K562 (cell line): Measurements from ENCODE around the gene COL25A1. TPM values are rescaled to one million over a fixed set of nuclear protein-coding genes. Genes with fewer than 3 reads are reported as not detected.
A peak's percentile ranks its signal among the peaks of the same experiment; 100 is the strongest.

Experiments
- ATAC-seq: fragments of 200-7000 bp; cut with Tn5 transposase; 3 replicates; pipeline ENCODE4 v1.9.1; 2020; ENCODE audit warnings: moderate library complexity
- BruUV-seq: library from RNA; stranded (reverse); fragments of 400-500 nt; replicated peaks from 2 replicates; lab custom pipeline; 2021; lab: Mats Ljungman, UMichigan
- CTCF ChIA-PET: fragments of 300-600 bp; formaldehyde crosslinking; extraction: SDS; loops from one replicate; lab custom pipeline; 2021; ENCODE audit warnings: low intra/inter-chr PET ratio; lab: Yijun Ruan, JAX
- POLR2A ChIA-PET: fragments of 300-600, 350-650 bp; sonication (Branson Sonifier 250); formaldehyde crosslinking; extraction: SDS; loops from one replicate; lab custom pipeline; 2021; ENCODE audit warnings: antibody characterized with exemption, inconsistent platforms; lab: Yijun Ruan, JAX
- DNase-seq, 4 experiments: peaks; one replicate each; pipeline versions ENCODE4 v3.0.0 to v3.0.0-alpha.2; 2011 to 2018; ENCODE audit warnings: low spot score in 3 of 4, mixed read lengths in 3 of 4; ENCODE audit errors: extremely low read depth in 1 of 4
- FAIRE-seq: peaks from 2 replicates; lab custom pipeline; 2011; peaks lifted over from hg19 to GRCh38; lab: Jason Lieb, UNC
- H2AFZ ChIP-seq: 2 replicates; pipeline ENCODE4 v1.6.0; 2011; ENCODE audit warnings: low read depth, low read length, control low read depth, inconsistent platforms
- H3K27ac ChIP-seq: fragments of 200-600 bp; 3 replicates; pipeline ENCODE4 v1.8.0; 2011; ENCODE audit warnings: low read depth, mild to moderate bottlenecking, control low read depth, inconsistent platforms, low read length, moderate library complexity, mixed read lengths; ENCODE audit errors: extremely low read depth
- H3K27me3 ChIP-seq, 2 experiments: fragments of 300-600 bp in 1 of 2; 2 replicates in 1 of 2; 3 replicates in 1 of 2; pipeline versions ENCODE4 v1.6.0 to v1.8.0; 2011; ENCODE audit warnings: inconsistent platforms in 2 of 2, low read length in 2 of 2, mild to moderate bottlenecking in 1 of 2, mixed read lengths in 1 of 2, moderate library complexity in 1 of 2; ENCODE audit not compliant: control insufficient read depth in 2 of 2, insufficient read depth in 2 of 2
- H3K36me3 ChIP-seq: fragments of 300-600 bp; 3 replicates; pipeline ENCODE4 v1.8.0; 2011; ENCODE audit warnings: mild to moderate bottlenecking, low read length, inconsistent platforms; ENCODE audit not compliant: control insufficient read depth, insufficient read depth
- H3K4me1 ChIP-seq, 2 experiments: fragments of 200-600 bp in 1 of 2; replicated peaks in 1 of 2; 2 replicates in 1 of 2; 3 replicates in 1 of 2; pipeline versions ENCODE4 v1.5.1 to v1.8.0; 2011; ENCODE audit warnings: inconsistent platforms in 2 of 2, low read length in 2 of 2, mild to moderate bottlenecking in 1 of 2, mixed read lengths in 1 of 2, moderate library complexity in 1 of 2; ENCODE audit not compliant: control insufficient read depth in 2 of 2, insufficient read depth in 2 of 2
- H3K4me2 ChIP-seq: 2 replicates; pipeline ENCODE4 v1.6.1; 2011; ENCODE audit warnings: low read length, control low read depth, inconsistent platforms, mixed read lengths; ENCODE audit not compliant: insufficient read depth
- H3K4me3 ChIP-seq: fragments of 200-600 bp; sonication (generic), shearing (Covaris generic); 2 replicates; pipeline ENCODE4 v1.5.1; 2016; ENCODE audit warnings: control low read depth, inconsistent platforms
- H3K79me2 ChIP-seq: fragments of 200-600 bp; 3 replicates; pipeline ENCODE4 v1.8.0; 2011; ENCODE audit warnings: low read length, inconsistent platforms; ENCODE audit not compliant: control insufficient read depth, insufficient read depth
- H3K9ac ChIP-seq, 2 experiments: 2 replicates each; pipeline versions ENCODE4 v1.6.0 to v1.6.1; 2011; ENCODE audit warnings: low read depth in 2 of 2, low read length in 2 of 2, control low read depth in 1 of 2, inconsistent platforms in 1 of 2, mild to moderate bottlenecking in 1 of 2, mixed read lengths in 1 of 2; ENCODE audit not compliant: insufficient read depth in 1 of 2
- H3K9me1 ChIP-seq: one replicate; pipeline ENCODE4 v1.6.0; 2011; ENCODE audit warnings: inconsistent platforms, mild to moderate bottlenecking, low read length, moderate library complexity; ENCODE audit not compliant: control insufficient read depth, insufficient read depth
- H3K9me3 ChIP-seq: replicated peaks from 2 replicates; pipeline ENCODE4 v1.5.1; 2011; ENCODE audit warnings: low read depth, low read length, inconsistent platforms; ENCODE audit not compliant: control insufficient read depth, insufficient read depth
- H4K20me1 ChIP-seq: replicated peaks from 2 replicates; pipeline ENCODE4 v1.6.1; 2011; ENCODE audit warnings: low read length, inconsistent platforms, mixed read lengths; ENCODE audit not compliant: control insufficient read depth, insufficient read depth
- C11orf30 ChIP-seq: fragments of 450-650 bp; IDR thresholded peaks from 2 replicates; pipeline ENCODE4 v1.6.1; 2016; ENCODE audit warnings: low read depth, mild to moderate bottlenecking
- CHD7 ChIP-seq: fragments of 200-600 bp; sonication (generic); IDR thresholded peaks from one replicate; pipeline ENCODE4 v1.6.1; 2012; ENCODE audit warnings: mild to moderate bottlenecking, low read depth, low read length, inconsistent platforms
- HCFC1 ChIP-seq: IDR thresholded peaks from 2 replicates; pipeline ENCODE4 v1.6.1; 2012; ENCODE audit warnings: low read depth, low read length, improper control_type of control experiment
- MAFF ChIP-seq: IDR thresholded peaks from 2 replicates; pipeline ENCODE4 v1.6.1; 2012; ENCODE audit warnings: low read length, improper control_type of control experiment
- MAFG ChIP-seq: fragments of 450-650 bp; conservative IDR thresholded peaks from 2 replicates; pipeline ENCODE4 v1.6.1; 2016; ENCODE audit warnings: missing genetic modification characterization, missing compliant biosample characterization
- PRPF4 ChIP-seq: fragments of 200-400 bp; formaldehyde crosslinking; IDR thresholded peaks from one replicate; pipeline ENCODE4 v1.6.1; 2017; ENCODE audit warnings: low read length, low read depth, mild to moderate bottlenecking; ENCODE audit not compliant: insufficient read depth, poor library complexity, severe bottlenecking
- TEAD2 ChIP-seq: fragments of 450-650 bp; IDR thresholded peaks from 2 replicates; pipeline ENCODE4 v1.6.1; 2016; ENCODE audit warnings: missing genetic modification characterization, control low read depth, missing compliant biosample characterization
- ZNF316 ChIP-seq: fragments of 450-650 bp; IDR thresholded peaks from 2 replicates; pipeline ENCODE4 v1.6.1; 2016
- WGBS: fragments of 100-300 bp; shearing (Covaris generic); methylation state at CpG from one replicate; pipeline ENCODE4 v1.1.6; 2016; ENCODE audit warnings: low coverage, mixed read lengths; ENCODE audit not compliant: insufficient coverage; ENCODE audit errors: missing lambda C conversion rate; 5-methylcytosine and 5-hydroxymethylcytosine counted together
- in situ Hi-C: fragments of 300-500 bp; cut with MboI; formaldehyde crosslinking; loops from 4 replicates; pipeline ENCODE4 v1.15.0; 2018; ENCODE audit warnings: inconsistent platforms, mixed read lengths
- intact Hi-C: fragments of 100-400 bp; cut with micrococcal nuclease; formaldehyde crosslinking; loops from 2 replicates; pipeline ENCODE4 v1.14.2; 2022
- polyA plus RNA-seq, 8 experiments: library from polyadenylated mRNA; depleted of rRNA in 4 of 8; stranded (reverse) in 5 of 8; unstranded in 3 of 8; fragments of >200 nt; fragmentation: Nextera tagmentation in 2 of 8; fragmentation: Illumina TruSeq in 1 of 8; extraction: Ambion mirVana in 2 of 8; extraction: Trizol in 1 of 8; gene quantifications; 2 replicates each; pipeline versions ENCODE4 v1.2.1 to v1.2.3, GENCODE V29; 2011 to 2014; ENCODE audit warnings: inconsistent platforms in 1 of 8, missing spikeins in 1 of 8
- total RNA-seq, 7 experiments: library from RNA; depleted of rRNA in 6 of 7; stranded (reverse); fragments of >200 nt in 6 of 7; fragmentation: Illumina TruSeq in 2 of 7; extraction: Trizol in 2 of 7; gene quantifications; 2 replicates each; pipeline versions ENCODE4 v1.2.1 to v1.2.3, GENCODE V29; 2011 to 2021; ENCODE audit warnings: low replicate concordance in 1 of 7

Gene COL25A1
- total and polyA plus RNA-seq, 9 of the 15 experiments (the other 6 are each of a cell fraction or from before 2014, with no cell fraction given) = 0.03 to 0.62 (median 0.27) TPM

DNA sequence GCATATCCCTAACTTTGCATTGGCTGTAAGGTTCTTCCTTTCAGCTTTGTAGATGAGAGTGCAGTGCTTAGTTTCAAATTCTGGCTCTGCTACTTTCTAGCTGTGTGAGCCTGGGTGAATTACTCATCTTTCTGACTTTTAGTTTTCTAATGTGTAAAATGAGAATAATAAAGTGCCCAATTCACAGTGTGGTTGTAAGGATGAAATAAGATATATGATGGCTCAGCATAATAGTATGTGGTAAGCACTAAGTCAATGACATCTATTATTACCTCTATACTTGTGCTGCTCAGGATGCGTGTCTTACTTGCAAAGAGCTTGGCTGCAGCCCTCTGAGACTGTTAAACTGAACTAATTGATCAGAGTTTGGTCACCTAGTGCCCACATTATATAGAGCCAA is 509.0 kb downstream of the COL25A1 start:
- no TSS peak for BruUV-seq
- no peak for ATAC-seq
- peaks cover 13 to 16% of the 10 kb centered on the region in 2 experiments; a peak in 4 of 5 replicates for H3K27me3 ChIP-seq
- H3K27ac ChIP-seq = no peak overlapping the region
- WGBS = 0% methylated on average over 1 of the region's 1 CpG
- no peaks in the 10 kb centered on the region for H4K20me1 ChIP-seq
- no peak overlapping the region for H2AFZ ChIP-seq
- FAIRE-seq = no peak
- H3K9me1 ChIP-seq = no peaks in the 10 kb centered on the region
- H3K36me3 ChIP-seq = no peaks in the 10 kb centered on the region
- no peak for DNase-seq
- no peak overlapping the region for H3K4me2 ChIP-seq
- CTCF ChIA-PET = no interaction called here
- no peak overlapping the region for H3K4me3 ChIP-seq
- TF ChIP-seq HCFC1 (no peak), C11orf30 (peak; percentile 66), PRPF4 (no peak), CHD7 (no peak), MAFG (tag) (peak; percentile 58; the same call in 1 of the 2 replicates), TEAD2 (tag) (no peak), MAFF (0 out of 2 replicates have a peak, but pooled peaks have one; percentile 58), ZNF316 (peak; percentile 71)
- TF ChIP-seq, all 486 proteins: peak for 4
- intact Hi-C loops = no loop called here
- H3K4me1 ChIP-seq = no peaks in the 10 kb centered on the region; a peak in 1 of 5 replicates
- no peaks in the 10 kb centered on the region for H3K9me3 ChIP-seq
- POLR2A ChIA-PET = no interaction called here
- in situ Hi-C loops = no loop called here
- no peak overlapping the region for H3K9ac ChIP-seq
- no peaks in the 10 kb centered on the region for H3K79me2 ChIP-seq
